HCT116 (cell line): Measurements from ENCODE around the gene SUFU. TPM values are rescaled to one million over a fixed set of nuclear protein-coding genes. Genes with fewer than 3 reads are reported as not detected.
A peak's percentile ranks its signal among the peaks of the same experiment; 100 is the strongest.

Experiments used
- ATAC-seq: fragments of 200-7000 bp; cut with Tn5 transposase; 2 replicates; pipeline ENCODE4 v1.9.1; 2020; ENCODE audit warnings: mild to moderate bottlenecking, moderate library complexity
- BruUV-seq: library from RNA; stranded (reverse); fragments of 400-500 nt; replicated peaks from 2 replicates; lab custom pipeline; 2021; lab: Mats Ljungman, UMichigan
- CTCF ChIA-PET: fragments of 300-600 bp; sonication (Branson Sonifier 250); formaldehyde crosslinking; loops from one replicate; lab custom pipeline; 2021; ENCODE audit warnings: antibody characterized with exemption; lab: Charles Lee
- POLR2A ChIA-PET: fragments of 300-600, 350-600 bp; sonication (Branson Sonifier 250); formaldehyde crosslinking; loops from one replicate; lab custom pipeline; 2021; ENCODE audit warnings: antibody characterized with exemption; lab: Charles Lee
- RAD21 ChIA-PET, 2 experiments: fragments of 300-600 bp; sonication (Branson Sonifier 250); formaldehyde crosslinking; loops; one replicate each; lab custom pipeline; 2023; ENCODE audit warnings: low total read pairs in 2 of 2; ENCODE audit not compliant: uncharacterized antibody in 2 of 2, unreplicated experiment in 2 of 2, low non-redundant PET in 1 of 2; lab: Charles Lee
- DNase-seq: peaks from one replicate; pipeline ENCODE4 v3.0.0-alpha.2; 2010; ENCODE audit warnings: low read depth, low spot score
- H2AFZ ChIP-seq: fragments of 200-600 bp; shearing (Covaris generic), sonication (generic); 2 replicates; pipeline ENCODE4 v1.6.1; 2017; ENCODE audit warnings: low read depth, mixed run types, mixed read lengths, antibody characterized with exemption, low read length; ENCODE audit not compliant: poor library complexity, severe bottlenecking
- H3K27ac ChIP-seq: 2 replicates; pipeline ENCODE4 v1.5.1; 2012; ENCODE audit warnings: low read depth, low read length
- H3K27me3 ChIP-seq: fragments of 200-600 bp; sonication (generic); 2 replicates; pipeline ENCODE4 v1.6.1; 2016; ENCODE audit warnings: mixed run types, low read length, mixed read lengths; ENCODE audit not compliant: insufficient read depth
- H3K36me3 ChIP-seq, 2 experiments: fragments of 200-500 bp in 1 of 2; fragments of 200-600 bp in 1 of 2; sonication (Bioruptor generic) in 1 of 2; sonication (generic) in 1 of 2; 2 replicates each; pipeline versions ENCODE4 v1.5.1 to v1.6.1; 2014 to 2016; ENCODE audit warnings: low read length in 2 of 2, inconsistent platforms in 1 of 2, mixed read lengths in 1 of 2, mixed run types in 1 of 2; ENCODE audit not compliant: insufficient read depth in 2 of 2, control insufficient read depth in 1 of 2
- H3K4me1 ChIP-seq, 2 experiments: fragments of 200-600 bp in 1 of 2; sonication (generic) in 1 of 2; 2 replicates each; pipeline versions ENCODE4 v1.5.1 to v1.6.1; 2012 to 2017; ENCODE audit warnings: low read length in 2 of 2, inconsistent platforms in 1 of 2, mild to moderate bottlenecking in 1 of 2, mixed read lengths in 1 of 2, mixed run types in 1 of 2, moderate library complexity in 1 of 2; ENCODE audit not compliant: insufficient read depth in 2 of 2, control insufficient read depth in 1 of 2
- H3K4me2 ChIP-seq: fragments of 200-600 bp; sonication (generic); 2 replicates; pipeline ENCODE4 v1.6.1; 2017; ENCODE audit warnings: mixed run types, low read length, mixed read lengths
- H3K4me3 ChIP-seq, 2 experiments: fragments of 200-600 bp in 1 of 2; sonication (generic) in 1 of 2; replicated peaks in 1 of 2; 2 replicates each; pipeline ENCODE4 v1.5.1; 2011 to 2016; ENCODE audit warnings: low read length in 2 of 2, control low read depth in 1 of 2, low read depth in 1 of 2, mild to moderate bottlenecking in 1 of 2, mixed read lengths in 1 of 2, mixed run types in 1 of 2
- H3K79me2 ChIP-seq: fragments of 200-600 bp; sonication (generic); 2 replicates; pipeline ENCODE4 v1.6.1; 2017; ENCODE audit warnings: mild to moderate bottlenecking, mixed run types, low read length, moderate library complexity, mixed read lengths; ENCODE audit not compliant: insufficient read depth
- H3K9ac ChIP-seq: fragments of 200-600 bp; sonication (generic); 2 replicates; pipeline ENCODE4 v1.6.1; 2016; ENCODE audit warnings: low read length, mixed read lengths
- H3K9me2 ChIP-seq: fragments of 200-600 bp; sonication (generic), shearing (Covaris generic); 2 replicates; pipeline ENCODE4 v1.6.1; 2017; ENCODE audit warnings: mixed run types, mild to moderate bottlenecking, moderate library complexity; ENCODE audit not compliant: insufficient read depth
- H3K9me3 ChIP-seq, 2 experiments: fragments of 200-500 bp in 1 of 2; fragments of 200-600 bp in 1 of 2; sonication (Bioruptor generic) in 1 of 2; sonication (generic) in 1 of 2; 2 replicates each; pipeline ENCODE4 v1.6.1; 2014 to 2017; ENCODE audit warnings: low read length in 2 of 2, mixed read lengths in 2 of 2, inconsistent platforms in 1 of 2, low read depth in 1 of 2, mild to moderate bottlenecking in 1 of 2, mixed run types in 1 of 2, moderate library complexity in 1 of 2; ENCODE audit not compliant: control insufficient read depth in 1 of 2, insufficient read depth in 1 of 2
- H4K20me1 ChIP-seq: fragments of 200-600 bp; sonication (generic), shearing (Covaris generic); 2 replicates; pipeline ENCODE4 v1.6.1; 2017; ENCODE audit warnings: mixed run types, mild to moderate bottlenecking, moderate library complexity; ENCODE audit not compliant: insufficient read depth
- CBX3 ChIP-seq: IDR thresholded peaks from 2 replicates; pipeline ENCODE4 v1.6.1; 2012; ENCODE audit warnings: low read depth
- CEBPB ChIP-seq: IDR thresholded peaks from 2 replicates; pipeline ENCODE4 v1.6.1; 2012; ENCODE audit warnings: low read depth
- EGR1 ChIP-seq: IDR thresholded peaks from 2 replicates; pipeline ENCODE4 v1.6.1; 2012; ENCODE audit warnings: low read depth
- ELF1 ChIP-seq: IDR thresholded peaks from 2 replicates; pipeline ENCODE4 v1.6.1; 2012; ENCODE audit warnings: low read depth, borderline replicate concordance
- EZH2phosphoT487 ChIP-seq: fragments of 200-600 bp; IDR thresholded peaks from 2 replicates; pipeline ENCODE4 v1.6.1; 2018; ENCODE audit warnings: antibody characterized with exemption, borderline replicate concordance
- FOSL1 ChIP-seq: IDR thresholded peaks from 2 replicates; pipeline ENCODE4 v1.6.1; 2012; ENCODE audit warnings: low read depth
- POLR2AphosphoS5 ChIP-seq: IDR thresholded peaks from 2 replicates; pipeline ENCODE4 v1.6.1; 2011; ENCODE audit warnings: mild to moderate bottlenecking, low read depth, low read length, moderate library complexity
- RAD21 ChIP-seq: IDR thresholded peaks from 2 replicates; pipeline ENCODE4 v1.6.1; 2012; ENCODE audit warnings: low read depth, mild to moderate bottlenecking
- SIN3A ChIP-seq: IDR thresholded peaks from 2 replicates; pipeline ENCODE4 v1.6.1; 2012; ENCODE audit warnings: low read depth
- SP1 ChIP-seq: IDR thresholded peaks from 2 replicates; pipeline ENCODE4 v1.6.1; 2012; ENCODE audit warnings: low read depth
- SRF ChIP-seq: IDR thresholded peaks from 2 replicates; pipeline ENCODE4 v1.6.1; 2012; ENCODE audit warnings: low read depth
- TCF7L2 ChIP-seq: IDR thresholded peaks from 2 replicates; pipeline ENCODE4 v1.7.0; 2011; ENCODE audit warnings: borderline replicate concordance, inconsistent platforms; ENCODE audit not compliant: insufficient read depth, insufficient read length; ENCODE audit errors: extremely low read depth
- ZFX ChIP-seq: fragments of 450-650 bp; IDR thresholded peaks from 2 replicates; pipeline ENCODE4 v1.6.1; 2017
- intact Hi-C: fragments of 100-400 bp; cut with micrococcal nuclease; formaldehyde crosslinking; loops from 2 replicates; pipeline ENCODE4 v1.10.0; 2022
- total RNA-seq: library from RNA; stranded (reverse); gene quantifications from one replicate; pipeline ENCODE4 v1.2.1, GENCODE V29; 2021; ENCODE audit not compliant: unreplicated experiment
- TF ChIP-seq, protein P1 (sequence below), 3 experiments: fragments of 200-600 bp in 1 of 3; sonication (generic) in 1 of 3; IDR thresholded peaks in 2 of 3; conservative IDR thresholded peaks in 1 of 3; 2 replicates each; pipeline ENCODE4 v1.5.1; 2012 to 2017; ENCODE audit warnings: low read depth in 2 of 3, low read length in 2 of 3, antibody characterized with exemption in 1 of 3, borderline replicate concordance in 1 of 3, control low read depth in 1 of 3, mild to moderate bottlenecking in 1 of 3, mixed read lengths in 1 of 3, mixed run types in 1 of 3, moderate library complexity in 1 of 3; ENCODE audit not compliant: insufficient read depth in 1 of 3
- TF ChIP-seq, protein P2 (sequence below): IDR thresholded peaks from 2 replicates; pipeline ENCODE4 v1.6.1; 2012; ENCODE audit warnings: low read depth
- TF ChIP-seq, protein P3 (sequence below): IDR thresholded peaks from 2 replicates; pipeline ENCODE4 v1.6.1; 2012
- TF ChIP-seq, protein P4 (sequence below): IDR thresholded peaks from 2 replicates; pipeline ENCODE4 v1.6.1; 2012

SUFU gene
- total RNA-seq, 1 experiment from 2014 or later, result 18.8 TPM

DNA sequence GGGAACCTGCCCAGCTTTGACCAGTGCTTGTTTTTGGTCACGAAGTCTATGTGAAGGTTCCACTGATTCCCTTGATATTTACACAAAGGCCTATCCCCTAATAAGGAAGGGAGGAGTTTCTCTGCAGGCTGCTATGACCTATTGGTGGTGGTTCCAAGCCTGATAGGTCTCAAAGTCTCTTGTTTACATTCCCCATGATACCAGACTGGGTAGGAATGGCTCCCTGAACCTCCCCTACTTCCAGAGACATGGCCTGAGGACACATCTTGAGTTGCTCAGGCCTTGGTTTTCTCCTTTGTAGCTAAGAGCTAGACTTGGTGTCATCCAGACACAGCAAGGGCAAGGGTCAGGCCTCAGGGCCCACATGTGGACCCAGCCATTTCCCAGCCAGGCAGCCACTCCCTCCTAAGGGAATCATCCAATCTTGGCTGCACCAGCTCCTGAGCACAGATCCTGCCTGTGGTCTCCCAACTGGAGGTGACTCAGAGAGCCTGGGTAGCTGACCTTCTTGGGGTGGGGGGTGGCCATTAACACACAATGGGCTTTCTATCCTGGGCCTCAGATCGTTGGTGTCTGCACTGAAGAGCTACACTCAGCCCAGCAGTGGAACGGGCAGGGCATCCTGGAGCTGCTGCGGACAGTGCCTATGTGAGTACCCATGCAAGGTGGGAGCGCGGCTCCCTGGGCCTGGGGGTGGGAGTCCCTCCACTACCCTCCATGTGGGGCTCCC, 89.5 kb downstream of the SUFU start:
- ChIA-PET POLR2A (no interaction called here), CTCF (interaction anchor here (0.9 to 1.3 kb wide), 2 partner anchors 9 to 10 kb away, joined by 3 to 6 read pairs; no protein-coding TSS in a partner anchor), RAD21 (no interaction called here)
- Histone ChIP-seq H3K9me2 (no peaks in the 10 kb centered on the region), H3K79me2 (0 out of 2 replicates have a peak, but pooled peaks cover 3% of the 10 kb centered on the region), H3K4me2 (peak overlapping the region; percentile 10; the same call in 1 of the 2 replicates), H4K20me1 (no peaks in the 10 kb centered on the region), H3K4me1 (peaks cover 7 to 25% of the 10 kb centered on the region in 2 experiments; a peak in 3 of 4 replicates), H3K27me3 (no peaks in the 10 kb centered on the region), H3K9ac (no peak overlapping the region), H3K4me3 (no peak overlapping the region), H3K36me3 (peaks cover 0 to 3% of the 10 kb centered on the region in 2 experiments; a peak in 1 of 4 replicates), H3K27ac (no peak overlapping the region), H2AFZ (no peak overlapping the region), H3K9me3 (no peaks in the 10 kb centered on the region)
- DNase-seq (no peak), ATAC-seq (peak; percentile 30; the same call in 1 of the 2 replicates)
- TF ChIP-seq SIN3A (no peak), ZFX (no peak), EZH2phosphoT487 (no peak), RAD21 (no peak), TCF7L2 (no peak), SP1 (no peak), CBX3 (no peak), SRF (no peak), EGR1 (no peak), ELF1 (no peak), FOSL1 (no peak), POLR2AphosphoS5 (no peak), CEBPB (no peak)
- TF ChIP-seq, protein P1, sequence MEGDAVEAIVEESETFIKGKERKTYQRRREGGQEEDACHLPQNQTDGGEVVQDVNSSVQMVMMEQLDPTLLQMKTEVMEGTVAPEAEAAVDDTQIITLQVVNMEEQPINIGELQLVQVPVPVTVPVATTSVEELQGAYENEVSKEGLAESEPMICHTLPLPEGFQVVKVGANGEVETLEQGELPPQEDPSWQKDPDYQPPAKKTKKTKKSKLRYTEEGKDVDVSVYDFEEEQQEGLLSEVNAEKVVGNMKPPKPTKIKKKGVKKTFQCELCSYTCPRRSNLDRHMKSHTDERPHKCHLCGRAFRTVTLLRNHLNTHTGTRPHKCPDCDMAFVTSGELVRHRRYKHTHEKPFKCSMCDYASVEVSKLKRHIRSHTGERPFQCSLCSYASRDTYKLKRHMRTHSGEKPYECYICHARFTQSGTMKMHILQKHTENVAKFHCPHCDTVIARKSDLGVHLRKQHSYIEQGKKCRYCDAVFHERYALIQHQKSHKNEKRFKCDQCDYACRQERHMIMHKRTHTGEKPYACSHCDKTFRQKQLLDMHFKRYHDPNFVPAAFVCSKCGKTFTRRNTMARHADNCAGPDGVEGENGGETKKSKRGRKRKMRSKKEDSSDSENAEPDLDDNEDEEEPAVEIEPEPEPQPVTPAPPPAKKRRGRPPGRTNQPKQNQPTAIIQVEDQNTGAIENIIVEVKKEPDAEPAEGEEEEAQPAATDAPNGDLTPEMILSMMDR (IDR thresholded peaks at IDR 0.05 in 2 of 3, conservative IDR thresholded peaks at IDR 0.05 in 1 of 3; ENCODE audit: borderline replicate concordance in 1 of 3, insufficient read depth in 1 of 3, low read depth in 2 of 3, low read length in 2 of 3), result no peak
- TF ChIP-seq, protein P2, sequence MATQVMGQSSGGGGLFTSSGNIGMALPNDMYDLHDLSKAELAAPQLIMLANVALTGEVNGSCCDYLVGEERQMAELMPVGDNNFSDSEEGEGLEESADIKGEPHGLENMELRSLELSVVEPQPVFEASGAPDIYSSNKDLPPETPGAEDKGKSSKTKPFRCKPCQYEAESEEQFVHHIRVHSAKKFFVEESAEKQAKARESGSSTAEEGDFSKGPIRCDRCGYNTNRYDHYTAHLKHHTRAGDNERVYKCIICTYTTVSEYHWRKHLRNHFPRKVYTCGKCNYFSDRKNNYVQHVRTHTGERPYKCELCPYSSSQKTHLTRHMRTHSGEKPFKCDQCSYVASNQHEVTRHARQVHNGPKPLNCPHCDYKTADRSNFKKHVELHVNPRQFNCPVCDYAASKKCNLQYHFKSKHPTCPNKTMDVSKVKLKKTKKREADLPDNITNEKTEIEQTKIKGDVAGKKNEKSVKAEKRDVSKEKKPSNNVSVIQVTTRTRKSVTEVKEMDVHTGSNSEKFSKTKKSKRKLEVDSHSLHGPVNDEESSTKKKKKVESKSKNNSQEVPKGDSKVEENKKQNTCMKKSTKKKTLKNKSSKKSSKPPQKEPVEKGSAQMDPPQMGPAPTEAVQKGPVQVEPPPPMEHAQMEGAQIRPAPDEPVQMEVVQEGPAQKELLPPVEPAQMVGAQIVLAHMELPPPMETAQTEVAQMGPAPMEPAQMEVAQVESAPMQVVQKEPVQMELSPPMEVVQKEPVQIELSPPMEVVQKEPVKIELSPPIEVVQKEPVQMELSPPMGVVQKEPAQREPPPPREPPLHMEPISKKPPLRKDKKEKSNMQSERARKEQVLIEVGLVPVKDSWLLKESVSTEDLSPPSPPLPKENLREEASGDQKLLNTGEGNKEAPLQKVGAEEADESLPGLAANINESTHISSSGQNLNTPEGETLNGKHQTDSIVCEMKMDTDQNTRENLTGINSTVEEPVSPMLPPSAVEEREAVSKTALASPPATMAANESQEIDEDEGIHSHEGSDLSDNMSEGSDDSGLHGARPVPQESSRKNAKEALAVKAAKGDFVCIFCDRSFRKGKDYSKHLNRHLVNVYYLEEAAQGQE, result no peak
- TF ChIP-seq, protein P3, sequence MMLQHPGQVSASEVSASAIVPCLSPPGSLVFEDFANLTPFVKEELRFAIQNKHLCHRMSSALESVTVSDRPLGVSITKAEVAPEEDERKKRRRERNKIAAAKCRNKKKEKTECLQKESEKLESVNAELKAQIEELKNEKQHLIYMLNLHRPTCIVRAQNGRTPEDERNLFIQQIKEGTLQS, result no peak
- TF ChIP-seq, protein P4, sequence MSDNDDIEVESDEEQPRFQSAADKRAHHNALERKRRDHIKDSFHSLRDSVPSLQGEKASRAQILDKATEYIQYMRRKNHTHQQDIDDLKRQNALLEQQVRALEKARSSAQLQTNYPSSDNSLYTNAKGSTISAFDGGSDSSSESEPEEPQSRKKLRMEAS, result no peak
- intact Hi-C loops, result no loop called here
- BruUV-seq, result no TSS peak
